Breast epithelium (tissue), 3 donors: Measurements from ENCODE around the gene DOK4.

Experiments
- POLR2A ChIP-seq: fragments of 450-650 bp; IDR thresholded peaks from one replicate; pipeline ENCODE4 v1.6.1; 2016; ENCODE audit warnings: antibody characterized with exemption, mild to moderate bottlenecking, moderate library complexity
- POLR2AphosphoS5 ChIP-seq, 3 donors: sonication (generic); formaldehyde crosslinking; IDR thresholded peaks; one replicate each; pipeline ENCODE4 v1.6.1; 2017; ENCODE audit warnings: antibody characterized with exemption in 3 of 3
- TF ChIP-seq, protein P1 (sequence below), 3 donors: fragments of 450-650 bp; IDR thresholded peaks; one replicate each; pipeline ENCODE4 v1.5.1; 2016 to 2017; ENCODE audit warnings: antibody characterized with exemption in 3 of 3, mild to moderate bottlenecking in 3 of 3, moderate library complexity in 3 of 3

DNA sequence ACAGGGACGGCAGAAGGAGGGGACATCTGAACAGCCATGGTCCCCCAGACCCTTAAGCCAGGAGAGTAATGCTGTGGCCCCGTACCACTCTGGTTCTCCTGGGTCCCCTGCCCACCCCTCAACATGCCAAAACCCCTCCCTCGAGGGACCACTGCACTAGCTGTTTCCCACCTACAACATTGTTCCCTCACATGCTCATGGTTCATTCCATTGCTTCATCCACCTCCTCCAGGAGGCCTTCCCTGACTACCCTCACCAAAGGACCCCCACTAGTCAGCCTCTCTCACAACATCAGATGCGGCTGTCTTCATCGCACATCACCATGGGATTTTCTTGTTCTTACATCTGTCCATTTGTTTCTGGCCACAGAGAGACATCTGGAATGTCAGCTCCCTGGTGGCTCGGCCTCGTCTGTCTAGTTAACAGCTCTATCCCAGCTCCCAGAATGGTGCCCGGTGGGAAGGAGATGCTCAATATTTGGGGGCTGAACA is 1.7 kb downstream of the DOK4 start:
- TF ChIP-seq, protein P1, sequence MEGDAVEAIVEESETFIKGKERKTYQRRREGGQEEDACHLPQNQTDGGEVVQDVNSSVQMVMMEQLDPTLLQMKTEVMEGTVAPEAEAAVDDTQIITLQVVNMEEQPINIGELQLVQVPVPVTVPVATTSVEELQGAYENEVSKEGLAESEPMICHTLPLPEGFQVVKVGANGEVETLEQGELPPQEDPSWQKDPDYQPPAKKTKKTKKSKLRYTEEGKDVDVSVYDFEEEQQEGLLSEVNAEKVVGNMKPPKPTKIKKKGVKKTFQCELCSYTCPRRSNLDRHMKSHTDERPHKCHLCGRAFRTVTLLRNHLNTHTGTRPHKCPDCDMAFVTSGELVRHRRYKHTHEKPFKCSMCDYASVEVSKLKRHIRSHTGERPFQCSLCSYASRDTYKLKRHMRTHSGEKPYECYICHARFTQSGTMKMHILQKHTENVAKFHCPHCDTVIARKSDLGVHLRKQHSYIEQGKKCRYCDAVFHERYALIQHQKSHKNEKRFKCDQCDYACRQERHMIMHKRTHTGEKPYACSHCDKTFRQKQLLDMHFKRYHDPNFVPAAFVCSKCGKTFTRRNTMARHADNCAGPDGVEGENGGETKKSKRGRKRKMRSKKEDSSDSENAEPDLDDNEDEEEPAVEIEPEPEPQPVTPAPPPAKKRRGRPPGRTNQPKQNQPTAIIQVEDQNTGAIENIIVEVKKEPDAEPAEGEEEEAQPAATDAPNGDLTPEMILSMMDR (IDR thresholded peaks at IDR 0.05): no peak
- no peak for TF ChIP-seq POLR2AphosphoS5 (IDR thresholded peaks at IDR 0.05)
- TF ChIP-seq POLR2A: no peak
